GM18868 (cell line): ENCODE results near the gene PTGS1.
"Not testable (repeated sequence)": the region's sequence is repeated elsewhere in the genome, so short reads cannot be mapped to it uniquely, and the experiment has no call there.

Experiments used
- ATAC-seq: cut with Tn5 transposase; IDR thresholded peaks from one replicate; pipeline ENCODE4 v1.9.1; 2021; ENCODE audit warnings: mild to moderate bottlenecking, moderate library complexity; ENCODE audit not compliant: unreplicated experiment

Gene PTGS1

DNA sequence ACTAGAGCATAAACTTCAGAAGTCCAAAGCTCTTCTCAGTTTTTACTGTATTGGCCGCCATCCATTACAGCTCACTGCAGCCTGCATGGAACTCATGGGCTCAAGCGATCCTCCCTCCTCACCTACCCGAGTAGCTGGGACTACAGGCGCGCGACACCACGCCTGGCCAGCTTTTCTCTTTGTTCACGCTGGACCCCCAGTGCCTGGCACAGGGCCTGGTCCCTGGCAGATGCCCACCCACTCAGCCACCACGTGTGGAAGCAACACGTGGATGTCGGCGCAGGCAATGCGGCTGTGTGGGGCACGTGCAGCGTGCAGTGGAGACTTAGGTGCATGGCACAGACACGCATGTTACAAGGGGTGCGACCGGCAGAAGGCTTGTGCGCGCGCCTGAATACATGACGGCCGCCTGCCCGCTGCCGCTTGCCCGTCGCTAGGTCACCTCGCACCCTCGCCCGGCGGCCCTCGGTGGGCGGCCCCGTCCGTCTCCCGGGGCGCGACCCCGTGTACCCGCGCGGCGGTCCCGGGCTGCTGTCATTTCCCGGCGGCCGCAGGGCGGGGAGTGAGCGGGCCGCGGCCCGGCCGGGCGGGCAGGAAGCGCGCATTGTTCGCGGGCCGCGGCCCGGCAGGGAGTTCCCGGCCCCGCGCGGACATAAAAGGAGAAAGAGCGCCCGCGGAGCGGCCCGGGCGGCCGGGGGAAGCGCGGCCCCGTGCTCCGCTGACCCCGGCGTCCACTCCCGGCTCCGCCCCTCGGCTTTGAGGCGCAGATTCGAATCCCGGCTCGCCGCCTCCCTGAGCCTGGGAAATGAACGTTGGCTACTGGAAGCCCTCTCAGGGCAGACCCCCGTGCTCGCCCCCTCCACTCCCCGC lies 24.1 kb upstream of the PTGS1 start:
- ATAC-seq = peak; percentile 36

DNA sequence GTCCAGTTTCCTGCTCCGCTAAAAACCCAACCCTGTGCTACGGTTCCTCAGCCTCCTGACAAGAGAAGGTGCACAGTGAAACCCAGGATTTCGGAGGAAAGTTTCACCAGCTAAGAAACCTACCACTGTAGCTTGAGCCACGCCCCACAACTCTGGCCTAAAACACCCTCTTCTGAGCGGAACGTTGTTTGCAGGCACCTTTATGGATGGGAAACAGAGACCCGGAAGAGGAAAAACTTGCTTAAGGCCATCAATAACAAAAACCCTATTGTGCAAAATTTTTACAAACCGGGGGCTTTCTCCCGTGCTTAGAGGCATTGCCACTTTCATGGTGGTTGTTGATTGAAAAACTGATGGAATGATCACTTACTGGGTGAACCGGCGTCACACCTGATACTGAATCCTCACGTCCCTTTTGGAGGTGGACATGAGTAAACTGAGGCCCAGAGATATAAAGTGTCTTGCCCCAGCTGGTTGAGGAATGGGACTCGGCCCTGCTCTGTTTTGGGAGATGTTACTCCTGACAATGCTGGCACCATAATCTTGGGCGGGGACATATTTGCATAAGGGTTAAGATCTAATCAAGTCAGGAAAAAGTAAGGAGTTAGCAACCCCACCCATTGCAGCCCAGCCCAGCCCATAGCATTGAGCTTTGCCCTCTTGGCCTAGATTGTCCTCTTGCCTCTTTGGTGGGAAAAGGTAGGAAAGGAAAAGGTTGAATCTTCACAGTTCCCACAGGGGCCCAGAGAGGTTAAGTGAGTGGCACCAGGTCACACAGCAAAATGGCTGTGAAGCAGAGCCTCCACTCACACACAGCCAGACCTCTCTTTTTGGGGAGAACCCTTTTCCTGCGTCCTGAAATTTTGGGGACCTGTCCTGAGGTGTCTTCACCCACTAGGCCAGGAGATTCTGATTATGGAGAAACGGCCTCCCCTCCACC lies 23.2 kb upstream of the PTGS1 start:
- ATAC-seq = no peak

DNA sequence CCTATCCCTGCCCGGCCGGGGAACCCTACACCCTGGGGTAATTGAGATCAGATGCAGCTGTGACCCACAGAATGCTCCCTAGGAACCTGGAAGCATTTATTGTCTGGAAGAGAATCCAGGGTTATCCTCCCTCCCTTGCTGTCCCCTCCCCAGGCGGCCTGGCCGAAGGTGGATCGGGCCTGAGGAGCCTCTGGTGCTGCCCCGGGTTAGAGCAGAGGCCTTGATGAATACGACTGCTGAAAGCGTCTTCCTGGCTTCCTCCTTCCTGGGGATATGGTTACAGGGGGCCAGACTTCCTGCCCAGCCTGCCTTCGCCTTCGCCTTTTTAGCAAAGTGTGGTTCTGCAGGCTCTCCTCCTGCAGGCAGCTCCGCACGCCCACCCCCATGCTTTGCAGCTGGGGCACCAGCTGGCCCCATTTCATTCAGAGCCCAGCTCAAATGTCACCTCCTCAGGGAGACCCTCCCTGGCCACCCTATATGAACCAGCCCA lies 22.5 kb upstream of the PTGS1 start:
- ATAC-seq = no peak

DNA sequence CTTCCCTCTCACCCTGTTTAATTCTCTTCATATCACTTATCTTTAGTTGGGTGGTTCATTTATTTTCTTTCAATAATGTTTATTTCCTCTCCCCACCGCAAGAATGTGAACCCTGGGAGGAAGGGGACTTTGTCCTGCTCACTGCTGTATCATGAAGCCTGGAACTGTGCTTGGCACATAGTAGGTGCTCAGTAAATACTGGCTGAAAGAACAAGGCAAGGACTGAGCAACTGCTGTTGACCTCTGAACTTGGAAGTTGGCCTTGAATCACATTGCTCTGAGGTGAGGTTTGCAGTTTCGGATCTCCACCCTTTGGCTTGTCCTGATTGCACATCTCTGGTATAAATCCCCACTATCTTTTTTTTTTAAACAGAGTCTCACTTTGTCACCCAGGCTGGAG lies 22.0 kb upstream of the PTGS1 start:
- no peak for ATAC-seq

DNA sequence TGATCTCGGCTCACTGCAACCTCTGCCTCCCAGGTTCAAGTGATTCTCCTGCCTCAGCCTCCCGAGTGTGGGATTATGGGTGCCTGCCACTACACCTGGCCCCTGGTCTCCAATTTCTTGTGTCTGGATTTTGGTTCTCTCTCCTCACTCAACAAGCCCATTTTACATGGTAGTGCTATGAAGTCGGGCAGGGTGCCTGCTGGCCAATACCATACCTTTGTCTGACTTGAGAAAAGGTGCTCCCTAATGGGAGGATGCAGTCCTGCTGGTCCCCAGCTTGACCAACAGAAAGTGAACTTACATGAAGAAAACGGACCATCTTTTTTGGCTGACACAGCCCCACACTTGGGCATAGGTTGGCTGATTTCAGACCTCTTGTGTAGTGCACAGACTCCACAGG lies 21.6 kb upstream of the PTGS1 start:
- ATAC-seq = no peak

DNA sequence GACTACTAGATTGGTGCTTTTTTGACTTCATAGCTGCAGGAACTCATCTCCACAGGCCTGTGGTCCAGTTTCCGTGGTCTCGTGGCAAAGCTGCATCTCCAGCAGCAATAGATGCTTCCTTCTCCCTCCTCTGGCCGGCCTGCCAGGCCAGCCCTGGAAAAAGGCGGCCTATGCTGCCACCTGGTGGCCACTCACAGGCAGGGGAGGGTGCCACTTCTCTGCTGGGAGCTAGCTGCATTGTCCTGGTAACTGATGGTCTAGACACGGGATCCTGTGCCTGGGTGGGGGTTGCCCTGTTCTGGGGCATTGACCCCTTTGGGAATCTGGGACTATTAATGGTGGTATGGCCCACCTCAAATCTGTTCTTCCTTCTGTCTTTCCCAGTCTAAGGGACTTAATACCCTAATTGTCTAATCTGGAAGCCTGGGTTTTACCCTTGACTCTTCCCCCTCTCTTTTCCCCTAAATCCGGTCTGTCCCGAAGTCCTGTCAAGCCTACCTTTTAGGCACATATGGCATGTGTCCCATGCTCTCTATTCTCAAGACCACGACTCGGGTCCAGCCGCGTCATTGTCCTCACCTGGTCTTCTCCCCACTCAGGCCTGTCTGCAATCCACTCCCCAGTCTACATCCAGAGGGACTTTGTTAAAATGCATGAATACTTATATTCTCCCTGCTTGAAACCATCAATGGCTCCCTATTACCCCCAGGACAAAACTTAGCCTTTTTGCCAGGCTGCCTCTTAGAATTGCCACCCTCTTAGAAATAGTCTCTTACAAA lies 20.1 kb upstream of the PTGS1 start:
- ATAC-seq = peak; percentile 87

DNA sequence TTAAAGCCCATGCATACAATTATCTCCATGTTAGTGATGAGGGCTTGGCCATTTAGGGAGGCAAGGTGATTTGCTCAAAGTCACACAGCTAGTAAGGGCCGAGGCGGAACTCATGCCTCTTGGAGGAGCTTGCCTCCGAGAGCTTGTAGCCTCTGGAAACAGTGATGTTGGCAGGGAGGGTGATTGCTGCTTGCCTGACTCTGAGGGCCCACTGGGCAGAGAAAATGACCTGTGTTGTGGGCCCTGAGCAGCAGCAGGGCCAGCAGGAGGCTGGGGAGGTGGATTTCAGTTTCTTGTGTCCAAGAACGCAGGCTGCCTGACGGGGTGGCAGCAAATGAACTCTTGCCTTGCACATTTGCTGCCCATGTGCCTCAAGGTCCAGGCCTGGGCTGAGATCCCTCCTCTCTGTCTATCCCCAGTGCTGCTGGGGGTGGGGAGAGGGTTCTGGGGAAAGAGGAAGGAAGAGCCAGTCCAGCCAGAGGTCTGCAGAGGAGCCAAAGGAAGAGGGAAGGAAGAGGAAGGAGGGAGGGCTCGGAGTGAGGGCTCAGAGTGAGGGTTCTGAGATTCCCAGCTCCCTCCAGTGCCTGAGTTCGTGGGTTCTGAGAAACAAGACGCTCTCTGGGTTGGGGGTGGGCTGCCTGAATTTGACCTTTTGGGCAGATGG lies 16.2 kb upstream of the PTGS1 start:
- ATAC-seq = no peak

DNA sequence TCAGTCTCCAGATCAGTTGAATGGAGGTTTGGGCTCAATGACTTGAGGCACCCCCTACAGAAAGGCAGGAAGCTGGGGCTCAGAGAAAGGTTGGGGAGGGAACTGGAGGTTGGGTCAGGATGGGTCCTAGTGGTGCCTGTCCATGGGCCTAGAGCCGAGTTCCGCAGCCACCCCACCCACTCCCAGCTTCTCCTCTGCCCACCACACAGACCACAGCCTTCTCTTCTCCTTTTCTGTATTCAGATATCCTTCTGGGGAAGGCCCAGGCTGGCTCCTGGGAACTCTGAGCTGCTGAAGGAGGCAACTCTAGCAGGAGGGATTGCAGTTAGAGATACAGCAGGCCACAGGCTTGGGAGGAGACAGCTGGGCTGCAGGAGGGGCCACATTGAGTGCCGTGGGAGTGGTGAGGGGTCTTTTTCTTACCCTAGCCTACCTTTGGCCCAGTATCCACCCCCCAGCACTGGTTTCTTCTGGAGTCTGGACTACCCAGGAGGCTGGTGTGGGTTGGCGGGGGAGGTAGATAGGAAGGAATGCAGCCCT lies 15.4 kb upstream of the PTGS1 start:
- no peak for ATAC-seq

DNA sequence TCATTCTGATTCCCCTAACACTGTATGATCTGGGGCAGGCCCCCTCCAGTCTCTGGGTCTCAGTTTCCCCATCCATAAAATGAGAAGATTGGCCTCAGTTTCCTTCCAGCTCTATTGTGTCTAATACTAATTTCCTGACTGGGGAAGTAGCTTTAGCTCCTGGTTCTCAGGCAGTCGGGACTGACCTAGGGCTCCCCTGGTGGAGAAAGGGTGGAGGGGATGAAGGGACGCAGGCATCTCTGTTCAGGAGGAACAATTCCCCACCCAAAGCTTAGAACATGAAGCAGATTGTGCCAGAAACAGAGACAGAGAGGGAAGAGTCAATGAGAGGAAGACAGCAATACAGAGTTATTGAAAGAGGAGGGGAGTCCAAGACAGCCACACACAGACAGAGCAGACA lies 14.2 kb upstream of the PTGS1 start:
- no peak for ATAC-seq

DNA sequence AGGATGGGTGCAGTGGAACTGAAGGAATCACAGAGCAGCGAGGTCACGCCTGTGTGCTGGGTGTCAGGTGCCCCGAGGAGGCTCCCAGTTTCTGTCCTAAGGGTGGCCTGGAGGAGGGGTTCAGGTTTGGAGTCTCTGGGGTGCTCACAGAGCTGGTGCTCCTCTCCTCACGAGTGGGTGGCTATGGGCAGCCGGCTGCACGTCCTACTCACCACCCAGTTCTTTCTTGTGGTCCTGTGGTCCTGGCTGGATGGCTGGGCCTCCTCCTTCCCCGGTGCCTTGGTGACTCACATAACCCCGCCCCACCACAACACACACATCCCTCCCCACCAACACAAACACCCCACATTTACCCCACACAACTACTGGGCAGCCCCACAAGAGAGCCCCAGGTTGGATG lies 9.9 kb upstream of the PTGS1 start:
- ATAC-seq = no peak

DNA sequence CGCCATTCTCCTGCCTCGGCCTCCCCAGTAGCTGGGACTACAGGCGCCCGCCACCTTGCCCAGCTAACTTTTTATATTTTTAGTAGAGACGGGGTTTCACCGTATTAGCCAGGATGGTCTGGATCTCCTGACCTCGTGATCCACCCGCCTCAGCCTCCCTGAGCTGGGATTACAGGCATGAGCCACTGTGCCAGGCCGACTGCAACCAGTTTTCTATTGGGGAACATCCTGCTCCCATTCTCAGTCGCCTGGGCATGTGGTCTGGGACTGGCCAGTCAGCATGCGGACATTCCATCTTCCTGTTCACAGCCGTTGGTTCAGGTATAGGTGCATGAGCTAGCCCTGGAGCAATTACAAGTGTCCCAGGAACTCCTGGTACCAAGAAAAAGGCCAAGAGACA lies 7.7 kb upstream of the PTGS1 start:
- not testable (repeated sequence) for ATAC-seq

DNA sequence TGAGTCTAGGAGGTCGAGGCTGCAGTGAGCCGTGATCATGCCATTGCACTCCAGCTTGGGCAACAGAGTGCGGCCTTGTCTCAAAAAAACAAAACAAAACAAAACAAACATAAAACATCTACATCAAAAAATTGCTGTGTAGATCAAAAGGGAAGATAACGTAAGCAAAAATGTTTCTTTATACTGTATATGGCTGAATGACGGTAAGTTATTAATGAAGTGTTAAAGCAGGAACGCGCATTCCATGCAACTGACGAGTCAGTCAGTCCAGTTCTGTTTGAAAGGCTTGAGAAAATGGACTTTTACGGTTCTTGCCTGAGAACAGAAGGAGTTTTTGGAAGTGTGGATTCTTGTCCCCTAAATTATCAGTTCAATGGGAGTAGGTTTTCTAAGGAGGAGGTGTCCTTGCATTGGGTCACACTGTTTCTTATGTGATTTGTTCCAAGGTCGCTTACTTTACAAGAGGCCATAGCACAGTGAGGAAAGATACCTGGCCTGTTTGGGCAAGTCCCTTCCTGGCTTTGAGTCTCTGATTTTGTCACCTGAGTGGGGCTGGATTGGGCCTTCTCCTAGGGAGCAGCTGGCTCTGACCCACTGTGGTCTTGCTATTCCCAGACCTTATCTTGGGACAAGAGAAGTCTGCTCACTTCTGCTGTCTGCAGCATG lies 6.6 kb upstream of the PTGS1 start:
- no peak for ATAC-seq

DNA sequence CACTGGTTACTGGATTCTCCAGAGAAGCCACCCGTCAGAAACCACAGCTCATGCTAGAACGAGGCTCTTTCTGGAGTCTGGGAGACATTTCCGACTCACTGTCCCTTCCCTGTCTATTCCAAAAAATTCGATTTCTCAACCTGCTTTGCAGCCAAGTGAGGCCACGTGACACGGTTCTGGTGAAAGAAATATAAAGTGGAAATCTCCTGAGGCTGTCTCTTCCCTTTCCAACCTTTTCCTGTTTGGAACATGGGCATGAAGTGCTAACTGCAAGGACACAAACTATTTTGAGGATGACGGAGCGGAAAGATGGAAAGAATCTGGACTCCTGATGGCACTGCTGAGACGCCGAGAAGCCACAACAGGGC lies 6.1 kb upstream of the PTGS1 start:
- ATAC-seq = no peak

DNA sequence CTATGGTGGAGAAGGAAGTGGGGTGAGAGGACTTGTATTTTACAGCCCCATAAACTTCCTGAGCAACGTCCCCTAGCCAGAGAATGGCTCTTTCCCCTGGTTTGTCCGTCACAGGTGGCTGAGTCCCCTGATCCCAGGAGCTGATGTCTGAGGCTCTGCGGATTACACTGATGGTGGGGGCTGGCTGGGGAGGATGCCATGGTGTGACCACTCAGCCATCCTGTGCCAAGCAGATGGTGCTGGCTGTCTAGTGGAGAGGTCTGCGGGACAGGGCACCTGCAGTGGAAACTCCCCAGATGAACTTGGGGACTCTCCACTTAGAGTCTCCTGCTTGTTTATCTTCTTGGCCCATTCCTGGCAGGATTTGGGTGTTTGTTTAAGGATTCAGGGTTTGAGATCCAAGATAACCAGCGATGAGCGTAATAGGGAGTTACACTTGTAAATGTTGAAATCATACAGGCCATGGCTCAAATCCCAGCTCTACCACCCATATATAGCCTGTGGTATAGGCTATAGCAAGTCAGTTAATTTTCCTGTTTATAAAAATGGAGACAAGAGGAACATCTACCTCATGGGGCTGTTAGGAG lies 4.7 kb upstream of the PTGS1 start:
- ATAC-seq = no peak

DNA sequence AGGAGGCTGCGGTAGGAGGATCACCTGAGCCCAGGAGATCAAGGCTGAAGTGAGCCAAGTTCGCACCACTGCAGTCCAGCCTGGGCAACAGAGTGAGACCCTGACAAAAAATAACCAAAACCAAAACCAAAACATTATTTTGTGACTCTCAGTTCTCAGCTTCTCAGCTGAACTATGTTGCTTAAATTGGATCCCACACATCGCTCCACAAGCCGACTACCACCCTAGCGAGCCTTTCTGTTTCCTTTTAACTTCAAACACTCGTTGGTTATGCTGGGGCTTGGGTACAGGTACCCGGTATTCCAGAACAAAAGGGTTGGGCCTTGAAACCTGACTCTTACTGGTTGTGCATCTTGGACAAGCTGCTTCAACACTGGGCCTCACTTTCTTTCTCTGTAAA lies 3.8 kb upstream of the PTGS1 start:
- no peak for ATAC-seq

DNA sequence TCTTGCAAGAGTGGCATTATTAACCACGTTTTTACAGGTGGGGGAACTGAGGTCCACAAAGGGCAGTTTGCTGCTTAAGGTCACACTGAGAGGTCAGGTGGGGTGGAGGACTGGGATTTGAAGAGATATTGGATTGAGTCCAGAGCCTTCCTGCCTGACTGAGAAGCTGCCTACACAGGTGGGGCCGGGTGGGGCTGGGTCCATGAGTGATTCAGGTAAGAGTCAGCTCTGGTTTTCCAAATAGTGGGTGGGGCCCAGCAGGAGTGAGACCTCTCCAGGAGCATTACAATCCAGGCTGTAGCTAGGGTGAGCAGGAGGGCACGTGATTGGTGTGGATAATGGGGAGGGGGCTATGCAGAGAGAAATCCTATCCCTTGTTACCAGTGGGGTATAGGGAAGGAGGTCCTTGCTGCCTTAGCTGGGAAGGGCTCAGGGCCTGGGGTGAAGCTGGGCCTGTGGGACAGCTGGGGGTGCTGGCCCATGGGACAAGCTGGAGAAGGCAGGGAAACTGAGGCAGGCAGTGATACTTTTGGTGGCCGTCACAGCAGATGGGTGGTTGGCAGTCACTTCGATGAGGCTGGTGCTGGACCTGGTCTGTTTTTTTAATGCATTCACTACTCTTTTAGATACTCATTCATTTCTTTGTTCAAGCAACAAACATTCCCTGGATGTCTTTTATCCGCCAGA lies 2.9 kb upstream of the PTGS1 start:
- no peak for ATAC-seq

DNA sequence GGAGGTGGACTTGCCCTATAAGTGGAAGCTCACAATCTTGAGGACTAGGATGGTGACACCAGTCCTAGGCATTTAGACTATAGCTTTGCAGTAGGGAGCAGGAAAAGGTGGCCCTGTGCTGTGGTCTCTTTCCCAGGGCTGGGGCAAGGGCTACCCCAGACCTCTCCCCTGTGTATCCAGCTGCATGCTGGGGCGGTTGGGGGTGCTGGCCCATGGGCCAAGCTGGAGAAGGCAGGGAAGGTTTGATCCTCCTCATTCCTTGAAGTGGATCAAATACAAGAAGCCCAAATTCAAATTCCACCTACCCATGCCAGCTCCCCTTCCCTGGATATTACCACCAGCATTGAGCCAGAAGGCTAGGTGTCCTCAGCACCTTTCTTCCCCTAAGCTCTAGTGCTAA lies 2.2 kb upstream of the PTGS1 start:
- no peak for ATAC-seq

DNA sequence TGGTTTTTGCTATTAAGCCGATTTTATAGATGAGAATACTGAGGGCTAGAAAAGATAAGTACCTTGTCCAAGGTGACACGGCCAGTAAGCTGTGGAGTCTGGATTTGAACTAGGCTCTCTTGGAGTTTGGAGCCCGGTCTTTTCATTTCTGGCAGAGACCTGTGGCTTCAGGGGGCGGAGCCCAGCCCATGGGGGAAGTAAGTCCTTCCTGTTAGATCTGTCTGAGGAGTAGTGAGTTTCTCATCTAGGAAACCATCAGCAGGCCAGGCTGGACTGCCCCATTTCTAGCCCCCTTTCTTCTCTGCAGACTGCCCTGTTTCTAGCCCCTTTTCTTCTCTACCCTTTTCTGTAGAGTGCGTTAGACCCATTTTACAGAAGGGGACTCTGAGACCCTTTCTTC lies 521 bp upstream of the PTGS1 start:
- ATAC-seq = peak; percentile 41

DNA sequence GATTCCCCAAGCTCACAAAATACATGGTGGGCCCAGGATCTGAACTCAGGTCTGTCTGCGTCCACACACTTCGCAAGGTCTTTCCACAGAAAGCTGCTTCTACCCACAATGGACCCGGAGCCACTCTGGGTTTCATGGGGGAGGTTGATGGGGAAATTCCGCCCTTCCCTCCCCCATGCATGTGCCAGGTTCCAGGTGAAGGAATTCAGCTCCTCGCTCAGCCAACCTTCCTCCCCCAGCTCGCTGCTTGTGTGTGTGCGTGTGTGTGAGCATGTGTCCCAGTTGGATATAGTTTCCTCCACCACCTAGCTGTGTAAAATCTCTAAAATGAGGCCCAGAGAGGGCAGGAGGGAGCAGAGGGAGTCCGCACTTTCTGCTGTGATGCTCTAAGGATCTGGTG lies 1.0 kb downstream of the PTGS1 start:
- no peak for ATAC-seq
